MCF 10A (cell line): Measurements from ENCODE around the gene MLF2. TPM values are rescaled to one million over a fixed set of nuclear protein-coding genes. Genes with fewer than 3 reads are reported as not detected.

Experiments
- BruUV-seq: library from RNA; stranded (reverse); fragments of 400-500 nt; replicated peaks from 2 replicates; lab custom pipeline; 2021; lab: Mats Ljungman, UMichigan
- CTCF ChIA-PET: fragments of 300-600 bp; sonication (Branson Sonifier 250); formaldehyde crosslinking; extraction: SDS; loops from one replicate; lab custom pipeline; 2021; ENCODE audit warnings: antibody characterized with exemption, inconsistent platforms; lab: Yijun Ruan, JAX
- POLR2A ChIA-PET: fragments of 300-600, 350-650 bp; sonication (Branson Sonifier 250); formaldehyde crosslinking; extraction: SDS; loops from one replicate; lab custom pipeline; 2020; ENCODE audit warnings: antibody characterized with exemption, inconsistent platforms; lab: Yijun Ruan, JAX
- DNase-seq: peaks from one replicate; pipeline ENCODE4 v3.0.0-alpha.2; 2018; ENCODE audit not compliant: unreplicated experiment
- H3K27ac Mint-ChIP-seq: one replicate; pipeline ENCODE4 v1.8.0; 2022; ENCODE audit warnings: mild to moderate bottlenecking, low read depth, mixed read lengths; ENCODE audit not compliant: unreplicated experiment
- H3K27me3 Mint-ChIP-seq: one replicate; pipeline ENCODE4 v1.8.0; 2022; ENCODE audit warnings: mixed read lengths; ENCODE audit not compliant: insufficient read depth, unreplicated experiment
- H3K36me3 Mint-ChIP-seq: one replicate; pipeline ENCODE4 v1.8.0; 2022; ENCODE audit warnings: mild to moderate bottlenecking, moderate library complexity, mixed read lengths; ENCODE audit not compliant: insufficient read depth, unreplicated experiment
- H3K4me1 Mint-ChIP-seq: one replicate; pipeline ENCODE4 v1.8.0; 2022; ENCODE audit warnings: mixed read lengths; ENCODE audit not compliant: insufficient read depth, unreplicated experiment
- H3K4me3 Mint-ChIP-seq: one replicate; pipeline ENCODE4 v1.8.0; 2022; ENCODE audit warnings: mild to moderate bottlenecking, moderate library complexity, mixed read lengths; ENCODE audit not compliant: unreplicated experiment
- H3K9me3 Mint-ChIP-seq: one replicate; pipeline ENCODE4 v1.8.0; 2022; ENCODE audit warnings: mixed read lengths; ENCODE audit not compliant: unreplicated experiment
- CTCF ChIP-seq: fragments of 200-600 bp; IDR thresholded peaks from one replicate; pipeline ENCODE4 v1.8.0; 2022; ENCODE audit warnings: antibody characterized with exemption, mild to moderate bottlenecking; ENCODE audit not compliant: unreplicated experiment
- intact Hi-C: fragments of 100-400 bp; cut with micrococcal nuclease; formaldehyde crosslinking; loops from 2 replicates; pipeline ENCODE4 v1.14.1; 2022
- total RNA-seq: library from RNA; stranded (reverse); gene quantifications from 2 replicates; pipeline ENCODE4 v1.2.3, GENCODE V29; 2022

The MLF2 gene
- total RNA-seq, 1 experiment from 2014 or later, result 151 TPM

GRCh38 chr12:6778574-6779550 lies 25.9 kb upstream of the MLF2 start:
- TF ChIP-seq CTCF, result peak; percentile 94
- CTCF ChIA-PET, result interaction anchor here (0.6 to 7.4 kb wide), 29 partner anchors 9 to 1248 kb away, joined by 3 to 110 read pairs (median 4); partner anchors contain the start of genes MLF2 and PTMS
- H3K4me1 Mint-ChIP-seq, result peaks cover 10% of the 10 kb centered on the region
- H3K4me3 Mint-ChIP-seq, result peak overlapping the region; percentile 65
- no TSS peak for BruUV-seq
- H3K36me3 Mint-ChIP-seq, result no peaks in the 10 kb centered on the region
- POLR2A ChIA-PET, result interaction anchor here (1.0 to 1.8 kb wide), 3 partner anchors 25 to 55 kb away, joined by 5 to 10 read pairs (median 5); partner anchors contain the start of genes COPS7A and MLF2
- H3K9me3 Mint-ChIP-seq, result no peaks in the 10 kb centered on the region
- intact Hi-C loops, result loop anchor here (1.0 to 5.0 kb wide), 5 partner anchors 12 to 212 kb away; partner anchors contain the start of genes MLF2 and NOP2
- peak; percentile 94 for DNase-seq
- no peaks in the 10 kb centered on the region for H3K27me3 Mint-ChIP-seq
- no peak overlapping the region for H3K27ac Mint-ChIP-seq

- TF ChIP-seq CTCF, result no peak
- ChIA-PET CTCF (interaction anchor here (0.6 to 7.4 kb wide), 25 partner anchors 11 to 1249 kb away, joined by 3 to 110 read pairs (median 4); partner anchors contain the start of genes MLF2 and PTMS), POLR2A (interaction anchor here (1.0 to 1.8 kb wide), 2 partner anchors 24 to 25 kb away, joined by 5 to 10 read pairs; partner anchors contain the start of gene MLF2)
- H3K4me1 Mint-ChIP-seq, result peaks cover 10% of the 10 kb centered on the region
- H3K27ac Mint-ChIP-seq, result no peak overlapping the region
- H3K9me3 Mint-ChIP-seq, result no peaks in the 10 kb centered on the region
- intact Hi-C loops, result loop anchor here (5.0 kb wide), 1 partner anchor 211 kb away; the partner anchor contains the start of gene NOP2
- no peaks in the 10 kb centered on the region for H3K36me3 Mint-ChIP-seq
- no peaks in the 10 kb centered on the region for H3K27me3 Mint-ChIP-seq
- no TSS peak for BruUV-seq
- no peak for DNase-seq
- no peak overlapping the region for H3K4me3 Mint-ChIP-seq
Measured at GRCh38 chr12:6778217-6778573, 25.3 kb upstream of the MLF2 start.

- ChIA-PET POLR2A (interaction anchor here (0.7 to 1.8 kb wide), 3 partner anchors 9 to 164 kb away, joined by 3 to 10 read pairs (median 3); partner anchors contain the start of gene MLF2), CTCF (interaction anchor here (0.6 to 7.4 kb wide), 10 partner anchors 11 to 271 kb away, joined by 3 to 110 read pairs (median 8); partner anchors contain the start of genes MLF2, PTMS and SPSB2)
- no peak for DNase-seq
- Mint-ChIP-seq H3K27me3 (no peaks in the 10 kb centered on the region), H3K36me3 (no peaks in the 10 kb centered on the region), H3K27ac (no peak overlapping the region), H3K4me3 (no peak overlapping the region), H3K4me1 (peaks cover 10% of the 10 kb centered on the region), H3K9me3 (no peaks in the 10 kb centered on the region)
- BruUV-seq, result no TSS peak
- no peak for TF ChIP-seq CTCF
- intact Hi-C loops, result loop anchor here (5.0 kb wide), 1 partner anchor 210 kb away; the partner anchor contains the start of gene NOP2
Measured at GRCh38 chr12:6777386-6777785, 24.4 kb upstream of the MLF2 start.
